GM12878 (cell line): ENCODE measurements around the gene ZFP91. TPM values are rescaled to one million over a fixed set of nuclear protein-coding genes. Genes with fewer than 3 reads are reported as not detected.

Source experiments
- ATF2 ChIP-seq: IDR thresholded peaks from 2 replicates; pipeline ENCODE4 v1.6.1; 2012; ENCODE audit warnings: low read length, inconsistent platforms
- ESRRA ChIP-seq: IDR thresholded peaks from 2 replicates; pipeline ENCODE4 v1.6.1; 2012; ENCODE audit warnings: mild to moderate bottlenecking, low read length, improper control_type of control experiment
- GABPA ChIP-seq: IDR thresholded peaks from 2 replicates; pipeline ENCODE4 v1.6.1; 2014; ENCODE audit warnings: antibody characterized with exemption, low read depth, mild to moderate bottlenecking, inconsistent platforms
- HDGF ChIP-seq: fragments of 450-650 bp; IDR thresholded peaks from 2 replicates; pipeline ENCODE4 v1.6.1; 2016; ENCODE audit warnings: antibody characterized with exemption
- IKZF1 ChIP-seq: fragments of 450-650 bp; conservative IDR thresholded peaks from 2 replicates; pipeline ENCODE4 v1.6.1; 2017; ENCODE audit warnings: antibody characterized with exemption, mild to moderate bottlenecking
- IRF4 ChIP-seq: IDR thresholded peaks from 2 replicates; pipeline ENCODE4 v1.6.1; 2011; ENCODE audit warnings: low read depth, low read length
- MEF2B ChIP-seq: fragments of 450-650 bp; IDR thresholded peaks from 2 replicates; pipeline ENCODE4 v1.6.1; 2018; ENCODE audit warnings: mild to moderate bottlenecking, moderate library complexity; ENCODE audit not compliant: partially characterized antibody, poor library complexity, severe bottlenecking
- NFYB ChIP-seq: IDR thresholded peaks from 2 replicates; pipeline ENCODE4 v1.6.1; 2011; ENCODE audit warnings: low read depth, mild to moderate bottlenecking, low read length, improper control_type of control experiment, moderate library complexity; ENCODE audit not compliant: insufficient read depth
- PML ChIP-seq: IDR thresholded peaks from 2 replicates; pipeline ENCODE4 v1.6.1; 2012; ENCODE audit warnings: low read length, inconsistent platforms
- RAD51 ChIP-seq: fragments of 450-650 bp; IDR thresholded peaks from 2 replicates; pipeline ENCODE4 v1.6.1; 2016; ENCODE audit warnings: moderate library complexity, mild to moderate bottlenecking, inconsistent platforms
- RCOR1 ChIP-seq: conservative IDR thresholded peaks from 2 replicates; pipeline ENCODE4 v1.6.1; 2012; ENCODE audit warnings: low read depth, low read length, improper control_type of control experiment
- REST ChIP-seq: IDR thresholded peaks from 2 replicates; pipeline ENCODE4 v1.6.1; 2012; ENCODE audit warnings: mild to moderate bottlenecking, low read depth, low read length
- SIN3A ChIP-seq: IDR thresholded peaks from 2 replicates; pipeline ENCODE4 v1.6.1; 2012; ENCODE audit warnings: low read depth, low read length, improper control_type of control experiment
- SP1 ChIP-seq: IDR thresholded peaks from one replicate; pipeline ENCODE4 v1.6.1; 2011; ENCODE audit warnings: low read depth, low read length
- SUPT20H ChIP-seq: IDR thresholded peaks from 2 replicates; pipeline ENCODE4 v1.6.1; 2011; ENCODE audit warnings: low read depth, mild to moderate bottlenecking, low read length, moderate library complexity, borderline replicate concordance; ENCODE audit not compliant: control insufficient read depth
- ZBED1 ChIP-seq: IDR thresholded peaks from 2 replicates; pipeline ENCODE4 v1.6.1; 2016; ENCODE audit warnings: borderline replicate concordance
- ZBTB11 ChIP-seq: fragments of 450-650 bp; formaldehyde crosslinking; IDR thresholded peaks from 2 replicates; pipeline ENCODE4 v1.5.0; 2022; ENCODE audit warnings: mild to moderate bottlenecking, missing genetic modification characterization
- ZNF592 ChIP-seq: fragments of 450-650 bp; IDR thresholded peaks from 2 replicates; pipeline ENCODE4 v1.6.1; 2017; ENCODE audit warnings: mild to moderate bottlenecking, moderate library complexity
- ZSCAN29 ChIP-seq: fragments of 450-650 bp; IDR thresholded peaks from 2 replicates; pipeline ENCODE4 v1.6.1; 2017; ENCODE audit warnings: mild to moderate bottlenecking, moderate library complexity
- polyA plus RNA-seq, 11 experiments: library from polyadenylated mRNA; depleted of rRNA in 4 of 11; unstranded in 6 of 11; stranded (reverse) in 5 of 11; fragments of >200 nt; fragmentation: Nextera tagmentation in 4 of 11; fragmentation: Illumina TruSeq in 1 of 11; extraction: Ambion mirVana in 4 of 11; extraction: Trizol in 1 of 11; gene quantifications; 1 replicate in 1 of 11; 2 replicates in 10 of 11; pipeline versions ENCODE4 v1.2.1 to v1.2.3, GENCODE V29; 2011 to 2016; ENCODE audit warnings: inconsistent platforms in 2 of 11, missing spikeins in 2 of 11, low read depth in 1 of 11
- total RNA-seq, 4 experiments: library from RNA; depleted of rRNA in 3 of 4; stranded (reverse); fragments of >200 nt in 3 of 4; fragmentation: Illumina TruSeq in 1 of 4; extraction: Trizol in 1 of 4; gene quantifications; 2 replicates each; pipeline versions ENCODE4 v1.2.1 to v1.2.3, GENCODE V29; 2013 to 2021

Gene ZFP91
- total and polyA plus RNA-seq, 10 of the 15 experiments (the other 5 are each of a cell fraction or from before 2014, with no cell fraction given), result 12.9 to 54.1 (median 31.7) TPM

GRCh38 chr11:58578136-58578634 lies 678 bp upstream of the ZFP91 start (continued):
- TF ChIP-seq ZBTB11 (CRISPR knock-in tag) (no peak), IRF4 (no peak; the same call in 1 of the 2 replicates), HDGF (0 out of 2 replicates have a peak, but pooled peaks have one; percentile 9), ZBED1 (no peak), RAD51 (no peak), REST (no peak), GABPA (peak; percentile 96), IKZF1 (peak; percentile 97), PML (peak; percentile 67; the same call in 1 of the 2 replicates), SP1 (no peak), SIN3A (no peak; the same call in 1 of the 2 replicates), SUPT20H (no peak), ZNF592 (no peak), ZSCAN29 (no peak), NFYB (peak; percentile 66), RCOR1 (no peak), ESRRA (0 out of 2 replicates have a peak, but pooled peaks have one; percentile 59), MEF2B (no peak), ATF2 (no peak; the same call in 1 of the 2 replicates)
